ENCODE data around the gene FBXL7. TPM values are rescaled to one million over a fixed set of nuclear protein-coding genes. Genes with fewer than 3 reads are reported as not detected.

Gene FBXL7
- total RNA-seq, 1 experiment from 2014 or later = not detected

GRCh38 chr5:15501091-15501791 lies 1.3 kb downstream of the FBXL7 start:
- intact Hi-C loops (cut with micrococcal nuclease) = no loop called here
- BruUV-seq (replicated peaks) = no TSS peak
- TF ChIP-seq, protein P1, sequence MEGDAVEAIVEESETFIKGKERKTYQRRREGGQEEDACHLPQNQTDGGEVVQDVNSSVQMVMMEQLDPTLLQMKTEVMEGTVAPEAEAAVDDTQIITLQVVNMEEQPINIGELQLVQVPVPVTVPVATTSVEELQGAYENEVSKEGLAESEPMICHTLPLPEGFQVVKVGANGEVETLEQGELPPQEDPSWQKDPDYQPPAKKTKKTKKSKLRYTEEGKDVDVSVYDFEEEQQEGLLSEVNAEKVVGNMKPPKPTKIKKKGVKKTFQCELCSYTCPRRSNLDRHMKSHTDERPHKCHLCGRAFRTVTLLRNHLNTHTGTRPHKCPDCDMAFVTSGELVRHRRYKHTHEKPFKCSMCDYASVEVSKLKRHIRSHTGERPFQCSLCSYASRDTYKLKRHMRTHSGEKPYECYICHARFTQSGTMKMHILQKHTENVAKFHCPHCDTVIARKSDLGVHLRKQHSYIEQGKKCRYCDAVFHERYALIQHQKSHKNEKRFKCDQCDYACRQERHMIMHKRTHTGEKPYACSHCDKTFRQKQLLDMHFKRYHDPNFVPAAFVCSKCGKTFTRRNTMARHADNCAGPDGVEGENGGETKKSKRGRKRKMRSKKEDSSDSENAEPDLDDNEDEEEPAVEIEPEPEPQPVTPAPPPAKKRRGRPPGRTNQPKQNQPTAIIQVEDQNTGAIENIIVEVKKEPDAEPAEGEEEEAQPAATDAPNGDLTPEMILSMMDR (IDR thresholded peaks at IDR 0.05; ENCODE audit: unreplicated experiment) = no peak
- no peak overlapping the region for H3K27ac Mint-ChIP-seq (ENCODE audit: low read depth, unreplicated experiment)
- ChIA-PET POLR2A (interaction anchor here (1.0 kb wide), 1 partner anchor 12 kb away, joined by 3 read pairs; no protein-coding TSS in a partner anchor), CTCF (no interaction called here)
- peaks cover 10% of the 10 kb centered on the region for H3K4me1 Mint-ChIP-seq (ENCODE audit: insufficient read depth, unreplicated experiment)
- no peak overlapping the region for H3K4me3 Mint-ChIP-seq (ENCODE audit: unreplicated experiment)
- no peak for DNase-seq (ENCODE audit: unreplicated experiment)
- H3K36me3 Mint-ChIP-seq (ENCODE audit: insufficient read depth, unreplicated experiment) = no peaks in the 10 kb centered on the region
- peaks cover 8% of the 10 kb centered on the region for H3K27me3 Mint-ChIP-seq (ENCODE audit: insufficient read depth, unreplicated experiment)
- H3K9me3 Mint-ChIP-seq (ENCODE audit: unreplicated experiment) = no peaks in the 10 kb centered on the region

DNA sequence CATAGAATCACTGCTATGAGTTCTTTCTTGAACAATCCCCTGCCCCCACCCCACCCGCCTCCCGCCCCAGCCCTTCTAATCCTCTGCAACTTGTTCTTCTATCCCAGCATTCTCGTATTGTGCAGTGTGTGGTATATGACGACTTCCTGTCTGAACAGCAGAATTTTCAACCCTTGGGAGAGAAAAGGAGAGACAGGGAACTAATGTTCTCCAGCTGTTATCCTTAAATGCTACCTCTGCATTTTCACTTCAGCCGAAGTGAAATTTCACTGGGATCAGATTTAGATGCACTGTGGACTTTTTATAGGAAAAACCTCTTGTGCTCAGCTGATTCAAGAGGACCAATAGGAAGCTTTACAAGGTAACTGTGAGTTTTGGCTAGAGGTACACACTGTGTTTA lies 2.2 kb downstream of the FBXL7 start:
- no TSS peak for BruUV-seq (replicated peaks)
- Mint-ChIP-seq H3K4me1 (ENCODE audit: insufficient read depth, unreplicated experiment) (peaks cover 10% of the 10 kb centered on the region), H3K27me3 (ENCODE audit: insufficient read depth, unreplicated experiment) (no peaks in the 10 kb centered on the region), H3K4me3 (ENCODE audit: unreplicated experiment) (no peak overlapping the region), H3K27ac (ENCODE audit: low read depth, unreplicated experiment) (no peak overlapping the region), H3K36me3 (ENCODE audit: insufficient read depth, unreplicated experiment) (no peaks in the 10 kb centered on the region), H3K9me3 (ENCODE audit: unreplicated experiment) (no peaks in the 10 kb centered on the region)
- ChIA-PET CTCF (no interaction called here), POLR2A (interaction anchor here (1.0 kb wide), 1 partner anchor 11 kb away, joined by 3 read pairs; no protein-coding TSS in a partner anchor)
- DNase-seq (ENCODE audit: unreplicated experiment) = no peak
- TF ChIP-seq, protein P1 (IDR thresholded peaks at IDR 0.05; ENCODE audit: unreplicated experiment) = no peak
- intact Hi-C loops (cut with micrococcal nuclease) = no loop called here

DNA sequence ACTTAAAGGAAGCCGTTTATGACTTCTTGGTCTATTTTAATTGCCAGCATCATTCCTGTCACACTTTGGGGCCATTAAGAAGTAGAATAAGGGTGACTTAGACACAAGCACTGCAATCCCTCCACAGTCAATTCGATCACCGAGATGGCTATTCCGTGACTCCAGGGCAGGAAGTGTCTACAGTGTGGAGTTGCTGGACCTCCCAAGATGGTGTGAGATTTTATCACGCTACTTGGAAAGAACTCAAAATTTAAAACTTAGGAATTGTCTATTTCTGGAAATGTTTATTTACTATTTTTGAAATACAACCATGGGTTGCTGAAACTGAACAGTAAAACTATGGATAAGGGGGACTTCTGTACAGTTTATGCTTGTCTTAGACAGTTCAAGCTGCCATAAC lies 6.2 kb downstream of the FBXL7 start:
- TF ChIP-seq, protein P1 (IDR thresholded peaks at IDR 0.05; ENCODE audit: unreplicated experiment) = no peak
- intact Hi-C loops (cut with micrococcal nuclease) = no loop called here
- Mint-ChIP-seq H3K27me3 (ENCODE audit: insufficient read depth, unreplicated experiment) (no peaks in the 10 kb centered on the region), H3K36me3 (ENCODE audit: insufficient read depth, unreplicated experiment) (no peaks in the 10 kb centered on the region), H3K4me3 (ENCODE audit: unreplicated experiment) (no peak overlapping the region), H3K9me3 (ENCODE audit: unreplicated experiment) (no peaks in the 10 kb centered on the region), H3K4me1 (ENCODE audit: insufficient read depth, unreplicated experiment) (peaks cover 16% of the 10 kb centered on the region), H3K27ac (ENCODE audit: low read depth, unreplicated experiment) (no peak overlapping the region)
- ChIA-PET CTCF (no interaction called here), POLR2A (no interaction called here)
- BruUV-seq (replicated peaks) = no TSS peak
- DNase-seq (ENCODE audit: unreplicated experiment) = no peak

DNA sequence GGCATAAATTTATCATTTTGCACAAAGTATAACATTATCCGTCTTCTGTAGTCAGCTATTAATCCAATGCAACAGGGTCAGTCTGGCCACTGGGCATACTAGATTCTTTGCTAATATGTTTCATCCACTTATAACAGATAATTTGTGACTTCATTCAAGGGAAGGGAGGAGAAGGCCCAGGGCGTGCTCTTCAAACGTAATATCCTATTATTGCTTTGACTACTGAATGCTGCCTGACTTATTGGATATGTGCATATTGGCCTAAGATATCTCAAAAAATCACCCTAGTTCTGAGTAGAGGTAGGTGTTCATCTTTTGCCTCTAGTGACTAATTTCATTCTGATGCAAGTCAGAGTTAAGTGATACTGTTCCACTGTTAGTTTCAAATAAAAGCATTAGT lies 6.9 kb downstream of the FBXL7 start:
- POLR2A ChIA-PET = no interaction called here
- Mint-ChIP-seq H3K9me3 (ENCODE audit: unreplicated experiment) (no peaks in the 10 kb centered on the region), H3K4me3 (ENCODE audit: unreplicated experiment) (no peak overlapping the region), H3K4me1 (ENCODE audit: insufficient read depth, unreplicated experiment) (peaks cover 13% of the 10 kb centered on the region), H3K36me3 (ENCODE audit: insufficient read depth, unreplicated experiment) (no peaks in the 10 kb centered on the region), H3K27ac (ENCODE audit: low read depth, unreplicated experiment) (no peak overlapping the region), H3K27me3 (ENCODE audit: insufficient read depth, unreplicated experiment) (no peaks in the 10 kb centered on the region)
- no peak for DNase-seq (ENCODE audit: unreplicated experiment)
- CTCF ChIA-PET = no interaction called here
- TF ChIP-seq, protein P1 (IDR thresholded peaks at IDR 0.05; ENCODE audit: unreplicated experiment) = no peak
- BruUV-seq (replicated peaks) = no TSS peak
- intact Hi-C loops (cut with micrococcal nuclease) = no loop called here
